ENCODE data around the gene ANXA6.

The ANXA6 gene

GRCh38 chr5:151079838-151080612, 77.6 kb downstream of the ANXA6 start:
- peak; percentile 17 to 25 for DNase-seq

GRCh38 chr5:151078490-151079262, 78.9 kb downstream of the ANXA6 start:
- no peak for DNase-seq

DNA sequence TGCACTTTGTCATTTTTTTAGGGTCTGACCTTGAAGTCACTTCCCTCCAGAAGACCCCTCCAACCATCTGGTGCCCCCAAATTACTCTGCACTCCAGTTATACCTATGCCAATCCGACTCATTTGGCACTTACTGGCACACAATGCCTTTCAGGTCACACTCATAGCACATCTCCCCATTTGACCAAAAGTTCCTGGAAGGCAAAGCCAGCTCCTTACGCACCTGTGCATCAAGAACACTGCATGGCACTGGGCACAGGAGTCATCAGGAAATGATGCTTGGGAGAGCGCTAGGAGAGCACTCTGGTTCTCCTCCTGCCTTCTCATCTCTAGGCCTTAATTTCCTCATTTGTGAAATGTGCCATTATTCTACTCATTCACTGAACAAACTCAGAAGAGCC, 79.6 kb downstream of the ANXA6 start:
- no peak for DNase-seq

DNA sequence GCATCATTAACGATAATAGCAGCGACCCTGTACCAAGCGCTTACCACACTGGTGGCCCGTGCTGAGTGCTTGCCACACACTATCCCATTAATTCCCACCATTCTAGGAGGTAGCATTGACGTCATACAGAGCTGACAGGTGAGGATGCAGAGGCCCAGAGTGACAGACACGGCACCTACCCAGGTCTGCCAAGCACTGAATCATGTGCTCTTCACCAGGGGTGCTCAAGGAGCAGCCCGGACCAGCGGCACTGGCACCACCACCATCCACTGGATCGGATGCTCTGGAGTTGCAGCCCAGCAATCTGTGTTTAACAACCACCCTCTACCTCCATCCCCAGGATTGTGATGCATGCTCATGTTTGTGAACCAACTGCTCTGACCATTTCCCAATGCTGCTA, 80.2 kb downstream of the ANXA6 start:
- no peak for DNase-seq

GRCh38 chr5:151076616-151077015, 81.0 kb downstream of the ANXA6 start:
- DNase-seq: no peak

- no peak for DNase-seq
Observed at GRCh38 chr5:151075698-151076331, 81.8 kb downstream of the ANXA6 start.

DNA sequence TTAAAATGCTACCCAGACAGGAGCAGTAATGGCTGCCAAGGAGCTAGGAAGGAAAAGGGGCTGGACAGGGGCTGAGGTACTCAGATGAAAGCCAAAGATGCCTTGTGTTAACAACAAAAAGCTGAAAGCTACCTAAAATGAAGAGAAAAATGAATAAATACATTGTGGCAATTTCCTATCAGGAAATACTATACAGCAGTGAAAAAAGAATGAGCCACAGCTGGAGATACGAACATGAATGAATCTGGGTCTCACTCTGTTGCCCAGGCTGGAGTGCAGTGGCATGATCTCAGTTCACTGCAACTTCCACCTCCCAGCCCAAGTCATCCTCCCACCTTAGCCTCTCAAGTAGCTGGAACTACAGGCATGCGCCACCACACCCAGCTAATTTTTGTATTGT, 83.0 kb downstream of the ANXA6 start:
- no peak for DNase-seq

DNA sequence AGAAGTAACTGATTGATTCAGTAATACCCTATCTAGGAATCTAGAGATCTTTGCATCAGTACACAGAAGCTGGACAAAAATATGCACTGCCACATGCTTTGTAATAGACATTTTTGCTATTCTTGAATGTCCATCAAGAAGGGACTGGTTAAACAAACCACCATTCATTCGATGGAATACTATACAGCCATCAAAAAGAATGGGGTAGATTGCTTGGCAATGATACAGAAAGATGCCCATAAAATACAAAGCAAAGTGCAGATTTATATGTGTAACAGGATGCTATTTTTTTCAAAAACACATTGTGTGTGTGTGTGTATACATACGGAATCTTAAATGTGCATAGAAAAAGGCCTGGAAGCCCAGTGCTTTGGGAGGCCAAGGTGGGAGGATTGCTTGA, 84.3 kb downstream of the ANXA6 start:
- no peak for DNase-seq

DNA sequence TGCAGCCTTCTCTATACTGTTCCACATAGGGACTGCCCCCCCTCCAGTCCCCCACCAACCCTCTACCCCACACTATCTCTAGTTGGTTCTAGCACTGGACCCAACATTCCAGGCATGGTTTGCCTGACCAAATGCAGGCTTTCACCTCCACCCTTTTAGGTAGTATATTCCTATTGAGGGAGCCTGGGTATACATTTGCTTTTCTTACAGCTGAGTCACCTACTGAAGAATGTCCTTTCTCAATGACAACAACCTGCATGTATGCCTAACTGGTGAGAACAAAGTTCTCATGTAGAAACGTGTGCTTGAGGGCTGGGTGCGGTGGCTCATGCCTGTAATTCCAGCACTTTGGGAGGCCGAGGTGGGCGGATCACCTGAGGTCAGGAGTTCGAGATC, 85.0 kb downstream of the ANXA6 start:
- no peak for DNase-seq

GRCh38 chr5:151071848-151072629, 85.5 kb downstream of the ANXA6 start:
- DNase-seq: no peak

- DNase-seq: no peak
Observed at GRCh38 chr5:151071021-151071420, 86.6 kb downstream of the ANXA6 start.

DNA sequence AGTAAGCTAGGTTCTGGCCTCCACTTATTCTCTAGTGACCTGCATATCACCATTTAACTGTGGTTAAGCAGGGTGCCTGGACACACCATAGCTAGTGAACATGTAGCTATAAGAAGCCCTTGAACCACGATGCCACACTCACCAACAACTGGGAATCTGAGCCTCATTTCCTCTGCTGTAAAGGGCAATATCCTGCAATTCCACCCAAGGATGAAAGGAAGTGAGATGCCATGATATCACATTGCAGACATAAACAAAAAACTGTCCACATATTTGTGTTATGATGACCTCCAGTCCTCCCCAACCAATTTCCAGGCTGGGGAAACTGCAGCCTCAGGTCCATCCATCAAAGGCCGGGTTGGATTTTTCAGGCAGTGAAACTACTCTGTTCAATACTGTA, 87.1 kb downstream of the ANXA6 start:
- DNase-seq: no peak

DNA sequence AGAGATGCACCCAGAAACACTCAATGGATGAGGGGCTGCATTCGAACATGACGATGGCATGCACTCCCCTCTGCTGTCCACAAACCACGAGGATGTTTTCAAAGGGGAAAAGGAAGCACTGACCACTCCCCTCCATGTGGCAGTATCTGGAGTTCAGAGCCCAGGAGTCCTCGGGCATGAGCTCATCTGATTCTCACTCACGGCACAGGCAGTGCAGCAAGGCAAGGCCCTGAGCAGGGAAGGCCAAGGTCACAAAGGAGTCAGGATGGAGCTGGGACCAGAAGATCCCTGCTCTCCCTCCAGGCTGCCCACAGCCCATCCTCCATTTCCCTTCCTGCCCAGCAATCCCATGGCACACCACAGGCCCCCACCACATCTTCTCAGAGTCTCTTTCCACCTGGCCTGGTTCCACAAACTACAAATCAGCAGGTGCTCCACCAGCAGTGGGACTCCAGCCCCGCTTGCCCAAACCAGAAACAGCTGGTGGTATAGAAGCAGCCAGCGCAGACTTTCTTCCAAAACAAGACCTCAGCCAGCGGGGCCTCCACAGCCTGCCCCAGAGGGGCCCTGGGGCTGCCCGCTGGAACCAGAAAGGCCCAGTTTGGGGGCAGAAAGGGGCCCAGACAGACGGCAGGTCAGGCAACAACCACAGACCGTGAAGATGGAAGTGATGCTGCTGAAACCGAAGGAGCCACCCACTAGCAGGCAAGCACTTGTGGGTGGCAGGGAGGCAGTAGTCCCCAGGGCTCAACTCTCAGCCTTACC, 89.0 kb downstream of the ANXA6 start:
- DNase-seq: peak in 1 of 2 experiments; percentile 13

DNA sequence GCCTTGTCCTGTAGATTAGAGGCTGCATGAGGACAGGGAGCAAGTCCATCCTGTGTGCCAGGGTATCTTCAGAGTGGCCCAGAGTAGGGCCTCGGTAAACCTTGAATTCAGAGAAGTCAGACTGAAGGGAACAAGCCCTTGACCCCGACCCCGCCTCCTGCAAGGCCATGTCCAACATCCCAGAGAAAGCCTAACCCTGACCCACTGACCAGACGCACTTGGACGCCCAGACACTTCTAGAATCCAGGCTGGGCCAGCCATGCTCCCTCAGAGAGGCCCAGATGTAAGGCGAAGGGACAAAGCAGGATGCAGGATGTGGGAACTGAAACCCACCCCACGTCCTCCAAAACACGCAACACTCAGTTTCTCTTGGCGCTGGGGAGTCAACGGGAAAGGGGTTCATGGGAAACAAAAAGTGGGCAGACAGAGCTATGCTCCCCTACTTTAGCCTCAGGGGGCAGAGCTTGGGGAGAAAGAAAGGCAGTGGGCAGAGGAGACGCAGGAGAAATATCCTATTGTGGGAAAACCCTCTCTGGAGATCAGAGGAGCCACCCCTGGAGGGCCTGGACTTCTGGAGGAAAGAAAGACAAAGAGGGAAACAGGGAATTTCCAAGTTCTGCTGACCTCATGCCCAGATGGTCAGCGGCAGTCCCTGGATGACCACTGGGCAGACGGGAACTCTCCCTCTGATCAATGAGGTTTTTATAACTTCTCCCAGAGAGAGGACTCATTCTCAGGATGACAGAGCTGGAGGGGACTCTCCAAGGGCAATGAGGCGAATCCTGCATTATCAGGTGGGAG, 89.7 kb downstream of the ANXA6 start:
- DNase-seq: no peak

GRCh38 chr5:151066920-151067319, 90.7 kb downstream of the ANXA6 start:
- DNase-seq: no peak

DNA sequence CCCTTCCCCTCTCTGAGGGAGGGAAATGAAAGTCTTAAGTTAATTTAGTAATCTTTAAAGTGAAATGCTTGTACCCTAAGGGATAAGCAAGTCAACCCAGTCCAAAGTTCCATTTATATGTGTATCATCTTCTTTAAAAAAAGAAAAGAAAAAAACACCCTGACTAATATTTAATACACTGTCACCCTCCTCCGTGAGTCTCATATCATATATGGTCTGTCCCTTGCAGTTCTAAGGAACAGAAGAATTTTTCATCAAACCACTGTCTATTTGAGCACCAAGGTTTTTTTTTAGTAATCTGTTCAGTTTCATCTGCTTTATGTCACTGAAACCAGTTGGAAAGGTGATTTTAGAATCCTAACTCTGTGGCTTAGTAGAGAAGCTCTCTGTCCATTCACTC, 92.0 kb downstream of the ANXA6 start:
- DNase-seq: no peak

DNA sequence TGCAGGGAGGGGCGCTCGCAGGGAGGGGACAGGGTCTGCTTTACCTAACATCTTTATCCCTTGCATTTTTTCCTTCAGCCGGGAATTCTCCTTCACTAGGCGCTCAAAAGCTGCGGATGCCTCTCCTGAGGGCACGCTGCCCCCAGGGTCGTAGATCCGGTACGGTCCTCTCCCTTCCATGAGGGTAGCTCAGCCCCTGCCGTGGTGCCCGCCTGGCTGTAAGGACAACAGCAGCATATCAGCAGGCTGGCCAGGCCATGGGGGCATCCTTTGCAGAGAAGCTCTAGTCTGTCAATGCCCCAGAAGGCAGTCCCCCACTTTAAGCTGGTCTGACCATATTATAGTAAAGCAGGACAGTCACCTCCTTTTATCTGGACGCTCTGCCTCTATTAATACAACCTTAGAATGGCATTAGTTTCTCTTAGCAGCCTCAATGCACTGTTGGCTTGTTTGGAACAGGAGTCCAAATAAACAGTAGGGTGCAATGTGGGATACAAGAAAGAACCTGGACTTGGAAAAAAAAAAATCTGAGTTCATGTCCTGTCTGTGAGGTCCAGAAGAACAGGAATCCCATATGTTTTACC, 92.6 kb downstream of the ANXA6 start:
- no peak for DNase-seq

GRCh38 chr5:151063142-151063989, 94.2 kb downstream of the ANXA6 start:
- DNase-seq: no peak

DNA sequence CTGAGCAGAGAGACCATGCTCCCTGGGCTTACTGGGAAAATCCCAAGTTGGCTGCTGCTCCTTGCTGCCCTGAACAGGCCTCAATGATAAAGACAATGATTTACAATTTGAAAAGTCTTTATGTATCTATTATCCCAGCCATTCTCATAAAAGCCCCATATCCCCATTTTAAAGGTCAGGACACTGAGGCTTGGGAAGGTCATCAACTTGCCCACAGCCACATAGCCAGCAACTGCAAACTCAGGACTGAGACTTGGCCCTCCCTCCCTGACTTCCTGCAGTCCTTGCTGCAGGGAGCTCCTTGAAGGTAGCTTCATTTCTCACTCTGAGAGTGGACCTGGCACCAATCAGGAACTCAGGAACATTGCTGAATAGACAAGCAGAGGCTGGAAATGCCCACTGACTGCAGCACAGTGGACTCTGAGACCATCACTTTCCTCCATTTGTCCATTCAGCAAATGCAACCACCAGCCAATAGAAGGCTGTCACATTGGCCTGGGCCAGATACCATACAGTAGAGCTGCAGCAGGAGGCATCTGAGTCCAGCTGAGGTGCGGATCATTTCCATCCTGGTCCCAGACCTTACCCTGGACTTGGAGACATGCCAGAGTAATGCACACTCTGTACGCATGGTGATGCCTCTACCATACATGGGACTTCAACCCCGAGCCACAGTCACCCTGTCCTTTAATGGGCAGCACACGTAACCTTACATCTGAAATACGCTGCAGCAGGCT, 95.0 kb downstream of the ANXA6 start:
- no peak for DNase-seq

Data from NCI-H446 (cell line).